Hematopoietic multipotent progenitor cell treated with erythropoietin and hydrocortisone succinate and interleukin-3 and kit ligand, for 17 days (in vitro differentiated cells): ENCODE results near the gene SAP130.

Experiments
- DNase-seq: peaks from one replicate; pipeline ENCODE4 v3.0.0-alpha.2; 2015; ENCODE audit warnings: low spot score

The SAP130 gene

GRCh38 chr2:128027801-128028667, at the start of gene SAP130:
Gene SAP130, minus strand, starts transcription at chr2:128028059. Its CDS starts 1,767 bp downstream, at chr2:128026292.
- DNase-seq: peak; percentile 96

DNA sequence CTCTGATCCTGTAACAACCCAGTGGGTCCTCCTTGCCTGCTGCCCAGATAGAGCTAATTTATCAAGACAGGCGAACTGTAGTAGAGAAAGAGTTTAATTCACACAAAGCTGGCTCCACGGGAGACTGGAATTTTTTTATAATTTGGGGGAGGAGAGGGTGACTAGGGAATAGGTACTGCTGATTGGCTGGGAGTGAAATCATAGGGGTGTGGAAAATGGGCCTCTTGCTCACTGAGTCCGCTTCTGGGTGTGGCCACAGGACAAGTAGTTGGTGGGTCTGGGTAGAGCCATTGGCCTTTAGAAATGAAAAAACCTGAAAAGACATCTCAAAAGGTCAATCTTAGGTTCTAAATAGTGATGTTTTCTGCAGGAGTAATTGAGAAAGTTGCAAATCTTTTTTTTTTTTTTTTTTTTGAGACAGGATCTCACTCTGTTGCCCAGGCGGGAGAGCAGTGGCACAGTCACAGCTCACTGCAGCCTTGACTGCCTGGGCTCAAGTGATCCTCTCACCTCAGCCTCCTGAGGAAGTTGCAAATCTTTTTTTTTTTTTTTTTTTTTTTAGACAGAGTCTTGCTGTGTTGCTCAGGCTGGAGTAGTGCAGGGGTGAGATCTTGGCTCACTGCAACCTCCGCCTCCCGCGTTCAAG, 48.7 kb upstream of the SAP130 start:
- no peak for DNase-seq

DNA sequence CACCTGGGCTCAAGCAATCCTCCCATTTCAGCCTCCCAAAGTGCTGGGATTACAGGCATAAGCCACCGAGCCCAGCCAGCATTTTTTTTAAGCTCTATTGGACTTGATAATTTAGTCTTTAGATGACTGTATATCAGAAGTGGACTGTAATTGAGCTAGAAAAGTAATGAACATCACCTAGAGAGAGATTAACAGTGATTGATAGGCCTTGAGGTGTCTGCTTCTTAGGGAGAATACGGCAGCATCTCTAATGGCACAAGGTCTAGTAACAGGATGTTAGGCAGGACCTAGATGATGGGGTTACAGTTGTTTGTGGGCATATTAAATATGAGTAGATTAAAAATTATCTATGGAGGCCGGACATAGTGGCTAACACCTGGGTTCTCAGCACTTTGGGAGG, 45.4 kb upstream of the SAP130 start:
- DNase-seq: no peak

GRCh38 chr2:128069769-128070168, 41.9 kb upstream of the SAP130 start:
- no peak for DNase-seq

DNA sequence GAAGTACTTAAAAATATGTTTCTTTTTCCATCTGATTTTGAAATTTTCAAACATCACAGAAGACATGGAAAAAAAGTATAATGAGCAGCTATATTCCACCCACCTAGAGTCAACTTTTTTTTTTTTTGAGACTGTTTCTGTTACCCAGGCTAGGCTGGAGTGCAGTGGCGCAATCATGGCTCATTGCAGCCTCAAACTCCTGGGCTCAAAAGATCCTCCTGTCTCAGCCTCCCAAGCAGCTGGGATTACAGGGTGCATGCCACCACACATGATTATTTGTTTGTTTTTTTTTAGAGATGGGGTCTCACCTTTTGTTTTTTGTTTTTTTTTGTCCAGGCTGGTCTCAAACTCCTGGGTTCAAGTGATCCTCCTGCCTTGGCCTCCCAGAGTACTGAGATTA, 36.5 kb upstream of the SAP130 start:
- no peak for DNase-seq

- no peak for DNase-seq
Measured at GRCh38 chr2:128062571-128062970, 34.7 kb upstream of the SAP130 start.

DNA sequence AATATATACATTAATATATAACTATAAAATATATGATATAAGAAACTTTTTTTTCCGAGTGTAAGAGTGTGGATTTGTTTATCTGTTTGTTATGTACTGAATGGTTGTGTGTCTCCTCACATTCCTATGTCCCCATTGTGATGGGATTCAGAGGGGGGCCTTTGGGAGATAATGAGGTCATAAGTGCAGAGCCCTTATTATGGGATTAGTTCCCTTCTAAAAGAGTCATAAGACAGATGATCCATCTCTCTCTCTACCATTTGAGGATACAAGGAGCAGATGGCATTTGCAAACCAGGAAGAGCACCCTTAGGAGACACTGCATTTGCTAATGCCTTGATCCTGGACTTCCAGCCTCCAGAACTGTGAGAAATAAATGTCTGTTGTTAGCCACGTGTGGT, 30.3 kb upstream of the SAP130 start:
- no peak for DNase-seq

GRCh38 chr2:128057334-128057733, 29.5 kb upstream of the SAP130 start:
- DNase-seq: no peak

DNA sequence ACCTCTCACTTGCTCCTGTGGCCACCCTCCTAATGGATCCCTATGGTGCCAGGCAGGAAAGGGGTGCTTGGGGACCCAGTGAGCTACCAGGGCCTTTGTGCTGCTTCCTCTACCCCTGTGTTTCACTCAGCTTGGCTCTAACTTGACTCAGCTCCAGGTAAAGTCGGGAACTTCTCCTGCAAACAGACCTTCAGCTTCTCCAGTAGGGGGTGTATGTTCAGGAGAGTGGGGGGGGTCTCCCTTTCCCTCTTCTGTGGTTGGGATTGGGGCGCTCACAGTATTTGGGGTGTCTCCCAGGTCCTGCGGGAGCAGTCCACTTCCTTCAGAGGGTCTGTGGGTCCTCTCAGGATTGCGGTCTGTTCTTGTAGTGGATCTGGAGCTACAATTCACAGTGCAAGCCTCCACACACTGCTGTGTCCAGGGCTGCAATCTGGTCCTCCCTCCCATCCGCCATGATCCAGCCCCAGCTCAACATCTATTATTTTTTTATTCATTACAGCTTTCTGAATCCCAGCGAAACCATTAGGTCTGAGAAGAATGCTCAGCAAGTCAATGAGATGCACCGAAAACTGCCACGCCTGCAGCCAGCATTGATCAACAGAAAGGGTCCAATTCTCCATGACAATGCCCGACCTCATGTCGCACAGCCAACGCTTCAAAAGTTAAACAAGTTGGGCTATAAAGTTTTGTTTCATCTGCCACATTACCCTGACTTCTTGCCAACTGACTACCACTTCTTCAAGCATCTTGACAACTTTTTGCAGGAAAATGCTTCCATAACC, 26.4 kb upstream of the SAP130 start:
- no peak for DNase-seq

DNA sequence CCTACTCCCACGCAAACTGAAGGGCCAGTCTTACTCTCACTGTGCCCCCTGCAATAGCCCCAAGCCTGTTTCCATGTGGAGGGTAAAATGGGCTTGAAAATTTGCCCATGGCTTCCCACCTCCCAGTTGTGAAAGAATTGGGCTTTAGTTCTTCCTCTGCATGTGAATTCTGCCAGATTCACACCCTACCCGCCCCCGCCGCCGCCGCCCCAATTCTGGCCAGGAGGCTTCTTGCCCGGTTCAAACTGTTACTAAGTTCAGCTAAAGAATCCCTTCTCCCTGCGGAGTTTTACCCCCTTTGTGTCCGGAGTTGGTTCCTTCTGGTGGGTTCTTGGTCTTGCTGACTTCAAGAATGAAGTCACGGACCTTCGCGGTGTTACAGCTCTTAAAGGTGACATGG, 25.5 kb upstream of the SAP130 start:
- DNase-seq: no peak

DNA sequence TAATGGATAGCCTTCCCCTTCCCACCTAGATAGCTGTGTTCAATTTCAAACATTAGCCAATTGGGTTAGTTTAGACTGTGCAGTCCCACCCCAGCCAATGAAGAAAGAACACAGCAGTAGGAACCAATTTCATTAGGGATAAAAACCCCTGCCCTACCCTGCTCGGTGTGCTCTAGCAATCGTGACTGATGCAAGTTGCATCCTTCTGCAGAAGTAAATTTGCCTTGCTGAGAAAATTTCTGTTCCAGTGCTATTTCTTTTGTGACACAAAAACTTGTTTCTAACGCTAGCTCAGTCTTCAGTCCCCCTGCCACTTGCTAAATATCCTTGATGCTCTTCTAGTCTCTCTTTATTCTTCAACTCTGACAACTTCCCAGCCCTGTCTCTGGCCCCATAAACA, 15.2 kb upstream of the SAP130 start:
- DNase-seq: no peak

DNA sequence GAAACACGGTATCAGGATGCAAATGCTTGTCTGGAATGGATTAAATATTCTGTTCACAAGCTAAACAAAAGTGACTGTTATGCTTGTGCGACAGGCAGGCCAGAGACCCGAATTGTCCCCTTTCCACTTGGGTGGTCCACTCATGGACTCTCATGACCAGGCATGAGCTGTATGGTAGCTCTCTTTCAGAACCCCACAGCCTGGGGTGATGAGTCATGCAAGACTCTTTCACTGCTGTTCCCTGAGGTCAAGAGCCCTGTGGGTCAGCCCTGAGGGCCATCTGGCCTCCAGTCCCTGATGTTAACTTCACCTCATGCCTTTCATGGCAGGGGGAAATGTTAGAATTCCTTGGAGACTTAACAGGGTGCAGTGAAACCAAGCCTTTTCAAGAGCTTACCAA, 13.7 kb upstream of the SAP130 start:
- no peak for DNase-seq

GRCh38 chr2:128040166-128040771, 12.4 kb upstream of the SAP130 start:
- DNase-seq: no peak

DNA sequence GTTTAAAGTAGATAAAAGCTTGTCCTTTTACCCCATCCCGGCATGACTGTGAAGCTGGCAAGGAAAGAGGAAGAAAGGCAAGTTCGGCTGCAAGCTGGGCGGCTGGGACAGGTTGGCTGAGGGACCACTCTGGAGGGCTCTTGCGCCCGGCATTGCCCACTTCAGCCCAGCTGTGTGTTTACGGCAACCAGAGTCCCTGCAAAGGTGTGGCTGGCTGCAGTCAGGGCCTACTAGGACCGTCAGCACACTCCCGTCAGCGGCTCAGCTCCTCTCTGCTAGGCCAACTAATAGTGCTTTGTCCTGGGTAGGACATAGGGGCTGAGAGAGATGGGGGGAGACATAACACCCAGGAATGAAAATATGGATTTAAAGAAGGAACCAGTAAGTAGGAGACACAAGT, 11.7 kb upstream of the SAP130 start:
- no peak for DNase-seq

- DNase-seq: no peak
Measured at GRCh38 chr2:128038411-128038810, 10.6 kb upstream of the SAP130 start.

GRCh38 chr2:128037649-128038048, 9.8 kb upstream of the SAP130 start:
- DNase-seq: no peak

DNA sequence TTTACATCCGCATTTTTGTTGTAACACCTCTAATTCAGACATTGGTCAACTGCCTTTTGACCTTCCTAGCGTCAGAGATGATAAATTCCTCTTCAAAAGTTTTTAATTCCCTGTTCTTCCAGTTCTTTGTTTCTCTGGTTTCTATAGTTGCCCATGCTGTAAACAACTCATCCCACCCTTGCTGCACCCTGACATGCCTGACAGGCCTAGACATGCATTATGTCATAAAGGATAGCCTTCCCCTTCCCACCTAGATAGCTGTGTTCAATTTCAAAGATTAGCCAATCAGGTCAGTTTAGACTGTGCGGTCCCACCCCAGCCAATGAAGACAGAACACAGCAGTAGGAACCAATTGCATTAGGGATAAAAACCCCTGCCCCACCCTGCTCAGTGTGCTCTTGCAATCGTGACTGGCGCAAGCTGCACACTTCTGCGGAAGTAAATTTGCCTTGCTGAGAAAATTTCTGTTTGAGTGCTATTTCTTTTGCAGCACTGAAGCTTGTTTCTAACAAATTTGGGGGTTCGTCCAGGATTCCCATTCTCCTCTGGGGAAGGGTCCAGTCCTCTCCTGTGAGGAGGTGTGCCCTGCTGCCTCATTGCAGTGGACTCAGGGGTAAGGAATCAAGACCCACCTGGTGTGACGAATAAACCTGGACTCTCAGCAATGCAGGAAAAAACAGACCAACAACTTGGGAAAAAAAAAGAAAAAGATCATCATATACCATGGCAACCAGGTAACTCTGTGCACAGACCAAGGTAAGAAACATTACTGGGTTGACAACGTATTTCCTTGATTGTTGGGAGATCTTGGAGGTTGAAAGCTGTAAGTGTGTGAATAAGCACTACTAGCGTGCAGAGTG, 9.1 kb upstream of the SAP130 start:
- DNase-seq: no peak

GRCh38 chr2:128032092-128032491, 4.2 kb upstream of the SAP130 start:
- no peak for DNase-seq

- peak; percentile 49 for DNase-seq
Measured at GRCh38 chr2:128028668-128029054, 802 bp upstream of the SAP130 start.

DNA sequence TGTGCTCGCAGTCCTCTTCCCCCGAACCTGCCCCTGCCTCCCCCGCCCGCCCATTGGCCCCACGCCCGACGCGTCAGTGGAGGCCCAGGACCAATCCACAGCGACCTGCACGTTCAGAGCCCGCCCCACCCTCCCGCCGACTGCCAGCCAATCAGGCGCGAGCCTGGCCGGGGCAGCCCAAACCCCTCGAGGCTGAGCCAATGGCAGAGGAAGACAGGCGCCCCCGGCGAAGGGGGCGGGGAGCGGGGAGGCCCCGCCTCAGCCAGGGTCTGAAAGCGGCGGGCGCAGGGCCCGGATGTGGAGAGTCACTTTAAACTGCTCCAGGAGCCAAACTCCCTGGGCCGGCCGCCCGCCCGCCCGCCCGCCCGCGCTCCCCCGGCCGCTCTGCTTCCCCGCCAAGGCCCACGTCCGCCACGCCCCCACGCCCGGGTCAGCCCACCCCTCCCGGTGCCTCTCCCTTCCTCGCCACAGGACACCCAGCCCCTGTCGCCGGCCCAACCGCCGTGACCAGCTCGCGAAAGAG, 520 bp downstream of the SAP130 start:
- DNase-seq: peak; percentile 98
